ENCODE results near the gene MCM3AP.

MCM3AP gene

DNA sequence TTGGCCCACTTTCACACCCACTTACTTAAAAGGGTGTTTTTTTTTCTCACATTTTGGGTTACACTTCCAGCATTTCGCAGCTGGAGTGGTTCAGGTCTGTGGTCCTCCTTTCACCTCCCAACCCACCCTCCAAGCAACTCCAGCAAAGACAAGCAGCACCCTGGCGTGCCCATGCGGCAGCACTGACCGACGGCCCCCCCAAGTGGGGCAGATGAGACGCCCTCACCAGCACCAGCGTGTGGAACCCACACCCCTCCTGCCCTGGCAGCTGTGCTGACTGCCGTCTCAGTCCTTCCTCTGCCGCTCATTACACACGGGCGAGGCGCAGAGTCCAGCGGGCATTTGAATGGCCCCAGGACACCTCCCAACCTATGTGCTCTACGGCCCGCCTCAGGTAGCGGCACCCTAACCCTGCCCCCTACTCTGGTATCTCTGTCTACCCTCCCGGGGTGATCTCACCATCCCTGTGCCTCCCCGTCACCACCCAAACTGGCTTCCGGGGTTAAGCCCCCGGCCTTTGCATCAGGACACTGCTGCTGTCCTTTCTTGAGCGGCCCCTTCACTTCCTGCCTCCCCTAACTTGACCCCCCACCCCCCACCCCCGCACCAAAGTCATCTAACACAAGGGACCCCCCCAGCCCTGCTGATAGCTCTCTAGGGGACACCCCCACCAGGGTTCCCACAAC is 67.8 kb downstream of the MCM3AP start:
- no peak for DNase-seq (ENCODE audit: low spot score)

DNA sequence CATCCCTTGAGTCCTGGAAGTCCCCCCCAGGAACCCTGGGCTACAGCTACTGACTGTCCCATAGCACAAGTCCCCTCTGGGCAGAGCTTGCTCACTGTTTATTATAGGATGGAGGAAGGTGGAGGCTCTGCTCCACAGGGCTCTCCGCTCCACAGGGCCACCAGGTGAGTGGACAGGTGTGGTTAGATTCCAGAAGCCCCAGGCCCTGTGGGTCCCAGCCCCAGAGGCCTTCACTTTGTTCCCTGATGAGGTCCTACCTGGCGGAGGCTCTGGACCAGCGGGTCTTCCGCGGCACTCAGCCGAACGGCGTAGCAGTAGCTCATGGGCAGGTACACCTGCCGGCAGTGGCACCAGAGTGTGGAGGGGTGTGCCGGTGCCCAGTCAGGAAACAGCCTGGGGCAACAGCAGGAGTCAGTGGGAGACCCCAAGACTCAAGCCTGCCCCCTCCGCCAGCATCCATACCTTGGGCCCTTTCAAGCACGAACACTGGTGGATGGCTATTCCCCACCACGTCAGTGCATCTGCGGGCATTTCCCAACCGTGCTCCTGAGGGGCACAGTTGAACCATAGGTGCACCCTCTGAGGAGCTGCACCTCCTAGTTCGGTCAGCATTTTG is 69.2 kb downstream of the MCM3AP start:
- DNase-seq (ENCODE audit: low spot score) = no peak

DNA sequence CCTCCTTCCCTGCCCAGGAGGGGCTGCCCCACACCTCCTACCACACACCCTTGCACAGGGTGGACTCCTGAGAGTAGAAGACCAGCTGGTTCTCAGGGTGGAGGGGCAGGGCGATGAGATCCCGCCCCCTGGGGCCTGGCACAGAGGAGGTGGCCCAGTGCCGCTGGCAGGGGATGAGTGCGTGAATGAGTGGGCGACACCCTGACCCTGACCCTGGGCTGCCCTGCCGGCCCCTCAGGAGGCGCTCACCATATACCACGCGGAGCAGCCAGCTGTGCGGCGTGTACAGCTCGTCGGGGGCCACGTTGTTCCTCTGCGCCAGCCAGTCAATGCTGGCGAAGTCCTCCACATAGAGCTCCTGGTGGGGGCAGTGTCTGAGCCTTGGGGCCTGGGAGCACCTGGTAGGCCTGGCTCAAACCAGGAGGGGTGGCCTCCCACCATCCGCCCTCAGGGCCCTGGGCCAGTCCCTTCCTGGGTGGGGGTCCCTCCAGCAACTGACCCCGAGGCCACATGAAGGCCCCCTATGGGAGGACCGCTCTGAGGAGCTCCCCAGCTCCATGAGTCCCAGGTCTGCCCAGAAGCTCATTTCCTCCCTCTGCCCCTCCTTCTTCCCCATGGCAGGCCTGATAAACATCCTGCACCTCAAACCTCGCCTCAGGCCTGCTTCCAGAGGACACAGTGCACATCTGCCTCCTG is 69.8 kb downstream of the MCM3AP start:
- DNase-seq (ENCODE audit: low spot score) = no peak

DNA sequence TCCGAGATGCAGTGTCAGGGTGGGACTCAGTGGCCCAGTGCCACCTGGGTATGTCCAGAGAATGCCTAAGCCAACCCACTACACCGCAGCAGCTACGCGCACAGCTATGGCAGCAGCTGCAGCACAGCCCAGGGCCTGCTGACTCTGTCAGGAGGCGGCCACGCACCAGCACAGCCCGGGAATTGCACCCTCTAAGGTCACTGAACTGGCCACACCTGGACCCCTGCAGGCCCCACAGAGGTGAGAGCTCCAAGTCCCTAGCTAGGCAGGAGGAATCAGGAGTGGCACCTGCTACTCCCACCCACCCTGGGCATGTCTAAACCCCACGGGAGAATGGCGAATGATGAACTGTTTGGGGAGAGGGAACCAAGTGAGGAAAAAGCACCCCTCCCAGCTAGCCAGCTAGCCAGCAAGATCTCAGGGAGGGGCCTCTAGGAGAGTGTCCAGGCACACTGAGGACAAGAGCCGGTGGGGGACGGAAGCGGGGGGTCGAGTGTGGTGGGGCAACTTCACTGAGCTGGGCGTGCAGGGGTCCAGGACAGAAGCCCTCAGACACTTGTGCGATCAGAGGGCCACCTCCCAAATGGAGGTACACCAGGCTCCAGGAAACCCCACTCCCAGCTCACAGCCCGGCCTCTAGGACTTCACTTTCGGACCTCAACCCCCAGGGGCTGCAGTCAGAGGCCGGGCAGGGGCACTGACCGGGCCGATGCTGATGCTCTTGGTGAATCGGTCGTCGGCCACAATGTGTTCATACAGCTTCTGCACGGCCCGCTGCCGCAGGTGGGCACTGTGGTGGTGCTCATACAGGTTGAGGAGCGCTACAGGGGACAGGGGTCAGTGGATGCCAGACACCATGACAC is 70.7 kb downstream of the MCM3AP start:
- no peak for DNase-seq (ENCODE audit: low spot score)

DNA sequence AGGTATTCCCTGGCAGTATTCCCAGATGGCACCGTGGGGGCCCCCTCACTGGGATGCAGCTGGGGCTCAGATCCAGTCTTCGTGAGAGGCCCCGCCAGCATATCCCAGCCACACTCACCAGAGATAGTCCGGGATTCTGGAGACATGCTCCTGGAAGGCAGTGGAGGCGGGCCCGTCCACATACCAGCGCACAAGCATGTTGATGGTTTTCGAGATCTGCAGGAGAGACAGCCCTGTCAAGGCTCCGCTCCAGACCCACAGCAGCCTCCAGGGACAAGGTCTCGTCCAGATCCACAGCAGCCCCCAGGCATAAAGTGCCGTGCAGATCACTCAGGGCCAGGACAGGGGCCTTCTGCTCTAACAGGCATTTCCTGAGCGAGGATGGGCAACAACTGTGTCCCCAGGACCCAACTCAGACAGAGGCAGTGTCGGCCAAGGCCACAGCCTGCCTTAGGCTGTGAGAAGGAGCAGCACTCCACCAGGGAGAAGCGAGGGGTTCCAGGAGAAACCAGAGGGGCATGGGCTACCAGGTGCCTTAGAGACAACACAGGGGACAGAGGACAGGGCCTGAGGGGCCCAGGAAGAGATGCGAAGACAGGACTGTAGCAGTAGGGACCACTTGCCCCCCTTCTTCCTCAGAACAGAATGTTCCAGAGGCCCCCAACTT is 71.7 kb downstream of the MCM3AP start:
- no peak for DNase-seq (ENCODE audit: low spot score)

DNA sequence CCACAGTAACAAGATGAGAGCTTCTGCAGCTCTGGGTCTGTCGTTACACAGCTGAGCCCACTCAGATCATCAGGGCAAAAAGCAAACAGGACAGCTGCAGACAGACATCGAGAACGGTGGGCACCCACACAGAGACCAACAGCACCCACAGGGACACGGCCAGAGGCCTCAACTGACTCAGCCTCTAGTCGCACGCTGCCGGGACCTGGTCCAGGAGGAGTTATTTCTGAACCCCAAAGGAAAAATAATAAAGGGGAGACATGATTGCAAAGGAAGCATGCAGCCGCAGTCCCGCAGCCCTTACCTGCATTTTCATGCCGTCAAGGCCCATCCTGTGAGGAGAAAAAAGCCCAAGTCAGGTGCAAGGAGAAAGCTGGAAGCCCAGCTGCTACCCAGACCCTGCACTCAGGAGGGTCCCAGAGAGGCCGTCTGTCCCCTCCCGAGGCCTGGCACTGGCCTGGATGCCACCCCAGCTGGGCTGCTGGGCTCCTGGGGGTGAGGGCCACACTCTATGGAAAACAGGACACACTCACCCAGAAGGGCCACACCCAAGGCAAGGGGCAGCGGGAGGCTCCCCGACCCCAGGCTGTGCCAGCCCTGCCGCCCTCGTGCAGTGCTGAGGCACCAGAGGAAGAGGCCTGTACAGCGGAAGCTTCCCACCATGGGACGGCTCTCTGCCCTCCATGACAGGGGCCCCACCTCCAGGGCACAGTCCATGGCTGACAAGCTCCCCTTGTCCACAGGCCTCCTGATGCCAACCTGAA is 72.5 kb downstream of the MCM3AP start:
- DNase-seq (ENCODE audit: low spot score) = no peak

DNA sequence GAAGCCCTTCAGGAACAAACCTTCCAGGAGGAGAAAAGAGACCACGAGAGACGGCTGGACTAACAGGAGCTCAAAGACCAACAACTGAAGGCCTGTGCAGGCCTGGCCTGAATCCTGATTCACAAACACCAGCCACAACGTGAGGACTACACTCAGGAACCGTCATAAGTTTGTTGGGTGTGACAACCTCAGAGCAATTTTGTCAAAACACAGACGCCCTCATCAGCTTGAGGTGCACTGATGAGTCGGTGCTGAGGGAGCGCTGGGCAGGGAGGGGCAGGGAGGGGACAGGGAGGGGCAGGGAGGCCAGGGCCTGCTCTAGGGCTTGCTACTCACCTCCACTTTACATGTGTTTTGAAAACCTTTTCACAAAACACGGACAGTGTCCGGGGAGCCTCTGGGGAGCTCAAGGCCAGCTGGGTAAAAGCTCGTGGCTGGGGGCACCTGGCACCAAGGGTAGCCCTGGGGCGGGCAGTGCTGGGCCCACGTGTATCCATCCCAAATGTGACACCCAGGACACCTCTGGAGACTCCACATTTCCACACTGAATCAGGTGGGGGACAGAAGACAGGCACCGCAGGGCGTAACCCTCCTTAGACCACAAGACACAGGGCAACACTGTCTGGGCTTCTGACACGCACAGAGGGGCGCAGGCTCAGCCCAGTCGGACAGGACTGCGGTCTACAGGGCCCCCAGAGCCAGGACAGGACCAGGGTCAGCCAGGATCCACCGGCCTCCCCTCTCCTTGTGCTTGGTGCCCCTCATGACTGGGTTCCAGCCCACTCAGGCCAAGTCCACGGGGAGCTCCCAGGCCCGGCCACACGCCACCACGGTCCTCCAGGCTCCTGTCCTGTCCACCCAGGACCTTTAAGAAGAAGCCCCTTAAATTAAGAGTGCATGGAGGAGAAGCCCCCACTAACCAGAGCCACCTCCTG is 73.4 kb downstream of the MCM3AP start:
- DNase-seq (ENCODE audit: low spot score) = no peak

DNA sequence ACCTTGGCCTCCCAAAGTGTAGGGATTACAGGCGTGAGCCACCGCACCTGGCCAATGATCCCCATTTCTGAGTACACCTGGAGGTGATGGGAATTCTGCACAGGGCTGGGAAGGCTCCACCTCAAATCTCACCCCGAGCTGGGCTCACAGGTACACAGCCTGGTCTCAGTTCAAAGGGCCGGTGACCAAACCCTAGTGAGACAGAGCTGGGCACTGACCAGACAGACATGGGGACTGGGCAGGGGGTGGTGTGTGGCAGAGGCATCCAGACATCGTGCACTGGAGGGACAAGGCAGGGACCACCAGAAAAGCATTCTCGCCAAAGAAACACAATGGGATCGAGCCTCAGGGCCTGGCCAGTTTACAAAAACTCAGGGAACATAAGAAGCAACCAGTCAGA is 74.0 kb downstream of the MCM3AP start:
- no peak for DNase-seq (ENCODE audit: low spot score)

DNA sequence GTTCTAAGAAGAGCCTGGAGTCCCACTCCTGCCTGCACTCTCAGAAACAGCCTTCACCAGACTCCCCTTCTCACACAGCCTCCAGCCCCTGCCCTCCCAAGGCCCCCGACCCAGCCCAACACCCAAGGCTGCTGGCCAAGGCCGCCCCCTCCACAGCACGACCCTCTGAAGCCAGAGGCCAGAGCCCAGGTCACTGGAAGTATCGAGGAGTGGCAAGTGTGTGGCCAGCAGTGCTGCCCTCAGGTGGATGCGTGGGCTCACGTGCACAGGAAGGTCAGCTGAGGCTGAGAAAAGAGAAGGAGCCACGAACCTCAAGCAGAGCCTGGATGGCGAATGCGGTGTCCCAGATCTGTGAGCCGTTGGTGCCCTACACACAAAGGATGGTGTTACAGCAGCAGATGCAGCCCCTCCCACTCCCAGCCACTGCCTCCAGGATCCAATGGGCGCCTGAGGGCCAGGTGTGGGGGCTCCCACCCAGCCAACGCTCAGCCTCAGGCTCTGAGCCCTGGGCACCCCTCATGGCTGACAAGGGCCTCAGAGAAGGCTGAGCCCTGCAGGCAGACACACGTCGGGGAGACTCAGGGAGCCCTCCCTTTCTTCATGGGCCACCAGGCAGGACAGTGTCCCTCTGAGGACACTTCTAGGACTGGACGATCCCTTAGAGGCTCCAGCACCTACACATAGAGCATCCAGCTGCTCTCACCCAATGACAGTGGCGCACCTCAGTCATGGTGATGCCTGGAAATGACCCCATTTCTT is 74.9 kb downstream of the MCM3AP start:
- no peak for DNase-seq (ENCODE audit: low spot score)

DNA sequence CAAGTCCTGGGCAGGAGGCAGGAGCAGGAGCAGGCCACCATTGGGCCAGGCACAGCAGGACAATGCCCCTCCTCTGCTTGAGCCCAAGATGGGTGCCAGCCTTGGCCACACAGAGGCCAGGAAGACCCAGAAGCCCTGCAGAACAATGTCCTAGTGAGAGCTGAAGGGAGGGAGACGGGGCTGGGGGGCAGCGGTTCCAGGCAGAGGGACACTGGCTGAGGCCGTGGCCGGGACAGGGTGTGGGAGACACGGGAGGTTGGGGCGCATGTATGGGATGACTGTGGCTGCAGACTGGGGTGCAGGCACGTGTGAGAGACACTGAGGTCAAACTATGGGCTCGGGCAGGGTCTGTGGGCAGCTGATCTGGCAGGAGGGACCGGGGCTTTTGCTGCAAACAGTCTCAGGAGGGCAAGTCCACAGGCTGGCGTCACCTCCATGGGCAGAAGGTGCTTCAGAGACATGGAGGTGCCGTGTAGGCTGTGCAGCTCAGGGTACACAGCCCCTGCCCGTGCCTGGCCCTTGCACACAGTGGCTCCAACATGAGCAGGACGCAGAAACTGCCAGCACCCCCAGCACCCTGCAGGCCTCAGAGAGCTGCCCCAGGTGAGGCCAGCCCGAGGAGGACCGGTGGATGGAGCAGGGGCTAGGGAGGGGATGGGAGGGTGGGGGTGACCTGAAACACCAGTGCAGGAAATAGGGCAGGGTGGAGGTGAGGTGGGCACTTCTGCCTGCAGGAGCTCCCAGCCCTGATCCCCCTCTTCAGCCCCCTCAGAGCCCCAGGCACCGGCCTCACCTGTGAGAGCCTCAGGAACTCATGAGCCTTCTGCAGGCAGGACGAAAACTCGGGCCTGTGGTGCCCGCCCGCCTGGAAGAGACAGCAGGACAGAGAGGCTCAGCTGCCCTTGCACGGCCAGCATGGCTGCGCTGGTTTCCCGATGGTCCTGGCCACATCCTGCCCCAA is 76.4 kb downstream of the MCM3AP start:
- no peak for DNase-seq (ENCODE audit: low spot score)

DNA sequence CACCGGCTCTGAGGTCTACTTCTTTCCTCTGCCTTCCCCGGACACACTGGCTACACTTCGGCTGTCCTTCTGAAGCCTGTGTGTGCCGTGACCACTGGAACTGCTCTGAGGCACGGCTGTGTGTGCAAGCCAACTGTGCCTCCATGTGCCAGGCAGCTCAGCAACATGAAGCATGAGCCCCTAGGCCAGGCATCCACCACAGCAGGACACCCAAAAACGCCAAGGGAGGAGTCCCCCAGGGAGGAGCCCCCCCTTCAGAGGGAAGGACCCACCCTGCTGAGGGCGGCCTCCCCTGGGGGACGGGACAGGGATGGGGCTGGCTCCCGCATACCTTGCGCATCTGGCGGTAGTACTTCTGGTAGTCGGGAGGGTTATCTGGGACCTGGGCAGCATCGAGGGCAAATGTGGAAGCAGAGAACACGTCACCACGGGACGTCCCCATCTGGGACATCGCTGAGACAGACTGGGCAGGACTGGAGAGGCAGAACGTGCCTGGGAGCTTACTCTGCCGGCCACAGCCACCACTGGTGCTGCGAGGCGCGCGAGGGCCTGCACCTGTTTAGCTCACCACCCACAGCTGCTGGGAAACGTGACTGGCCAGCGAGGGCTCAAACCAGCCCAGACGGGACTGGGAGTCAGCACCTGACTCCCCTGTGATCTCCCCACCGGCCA is 77.4 kb downstream of the MCM3AP start:
- DNase-seq (ENCODE audit: low spot score) = no peak

DNA sequence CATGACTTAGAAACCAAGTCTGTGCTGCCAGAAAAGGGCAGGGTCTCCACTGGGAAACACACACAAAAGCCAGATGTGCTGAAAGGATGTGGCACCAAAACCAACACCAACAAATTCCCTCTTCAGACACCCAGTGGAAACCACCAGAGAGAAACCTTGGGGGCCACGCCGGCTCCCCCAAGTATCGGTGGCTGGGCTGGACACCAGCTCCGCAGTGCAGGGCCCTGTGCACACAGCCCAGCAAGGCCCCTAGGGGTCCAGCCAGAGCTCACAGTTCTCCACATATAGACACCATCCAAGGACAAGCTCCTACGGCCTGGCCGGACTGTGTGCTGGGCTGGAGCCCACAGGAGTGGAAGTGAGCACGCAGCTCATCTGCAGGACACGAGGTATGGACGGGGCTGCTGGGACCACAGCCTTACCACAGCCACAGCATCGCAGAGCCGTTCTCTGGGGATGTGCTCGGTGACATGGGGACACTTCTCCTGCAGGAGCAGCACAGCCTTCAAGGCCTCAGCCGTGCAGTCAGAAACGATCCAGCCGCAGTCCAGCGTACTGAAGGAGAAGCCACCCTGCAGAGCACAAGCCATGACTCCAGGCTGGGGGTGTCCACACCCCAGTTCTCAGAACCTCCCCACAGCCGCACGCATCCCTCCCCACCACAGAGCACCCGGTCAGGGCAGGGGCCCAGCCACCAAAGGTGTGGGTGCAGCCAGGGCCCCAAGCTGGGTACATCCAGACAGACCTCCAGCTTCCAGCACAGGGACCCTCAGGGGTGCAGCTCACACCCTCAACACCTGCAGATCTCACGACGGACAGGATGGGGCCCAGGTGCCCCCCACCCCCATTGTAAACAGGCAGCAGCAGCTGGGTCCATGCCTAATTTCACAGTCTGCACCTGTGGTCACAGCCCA is 78.1 kb downstream of the MCM3AP start:
- DNase-seq (ENCODE audit: low spot score) = no peak

DNA sequence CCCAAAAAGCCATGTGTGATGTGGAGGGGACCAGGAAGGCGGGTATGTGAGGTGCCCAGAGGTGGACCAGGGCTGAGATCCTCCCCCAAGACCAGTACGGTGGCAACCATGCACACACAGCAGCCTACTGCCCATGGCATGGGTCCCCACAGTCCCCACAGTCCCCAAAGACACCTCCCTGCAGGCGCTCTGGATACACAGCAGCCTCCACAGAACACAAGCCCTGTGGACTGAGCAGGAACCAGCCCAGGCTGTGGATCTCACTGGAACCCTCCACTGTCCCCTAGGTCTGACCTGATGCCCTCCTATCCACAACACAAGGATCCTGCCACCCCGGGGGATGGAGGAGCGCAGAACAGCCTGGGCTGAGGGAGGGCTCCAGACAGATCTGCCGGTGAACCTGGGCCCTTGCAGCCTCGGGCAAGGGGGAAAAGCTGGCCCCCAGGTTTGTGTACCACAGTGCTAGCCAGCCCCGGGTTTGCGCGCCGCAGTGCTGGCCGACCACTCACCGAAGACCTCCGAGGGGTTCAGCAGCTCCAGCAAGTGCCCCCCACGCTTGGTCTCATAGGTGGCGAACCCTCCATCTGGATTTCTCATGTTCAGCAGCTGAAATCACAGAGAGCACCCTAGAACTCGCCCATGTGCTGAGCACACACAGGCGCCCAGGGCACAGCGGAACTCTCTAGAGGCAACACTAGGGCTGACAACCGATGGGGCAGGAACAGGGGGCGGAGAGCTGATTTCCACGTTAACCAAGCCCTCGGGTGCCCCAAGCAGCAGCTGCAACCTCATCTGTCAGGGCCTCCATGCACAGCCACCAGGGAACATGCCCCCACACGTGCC is 79.0 kb downstream of the MCM3AP start:
- DNase-seq (ENCODE audit: low spot score) = no peak

DNA sequence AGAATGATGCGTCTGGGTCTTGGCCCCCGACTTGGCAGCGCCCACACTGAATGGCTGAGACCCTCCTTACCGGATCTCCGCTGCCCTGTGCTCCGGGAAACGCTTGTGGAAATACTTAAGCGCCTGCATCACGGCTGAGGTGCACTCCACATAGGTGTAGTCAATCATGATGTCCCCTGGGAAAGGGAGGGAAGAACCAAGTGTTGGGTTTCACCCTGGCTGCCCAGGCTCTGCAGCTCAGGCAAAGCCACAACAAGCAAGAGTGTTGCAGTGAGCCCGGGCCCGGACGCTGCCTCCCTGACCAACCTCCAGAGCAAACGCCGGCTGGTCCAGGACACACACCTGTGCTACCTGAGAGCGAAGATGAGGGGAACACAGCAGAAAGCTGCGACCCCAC is 79.6 kb downstream of the MCM3AP start:
- no peak for DNase-seq (ENCODE audit: low spot score)

DNA sequence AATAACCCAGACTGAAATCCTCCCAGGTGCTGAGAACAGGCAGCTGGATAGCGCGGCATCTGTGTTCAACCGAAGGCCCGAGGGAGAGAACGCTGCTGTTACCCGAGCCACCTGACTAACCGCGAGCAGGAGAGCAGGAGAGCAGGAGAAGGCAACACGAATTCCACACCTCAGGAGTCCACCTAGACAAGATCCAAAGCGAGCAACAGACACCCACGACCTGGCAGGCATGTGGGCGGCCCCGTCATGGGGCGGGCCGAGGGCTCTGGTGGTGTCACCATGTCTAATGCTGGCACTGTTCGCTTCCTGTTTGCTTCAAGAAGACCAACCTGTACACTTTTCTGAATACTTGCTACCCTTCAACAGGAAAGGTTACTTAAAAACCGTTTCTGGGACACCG is 80.2 kb downstream of the MCM3AP start:
- DNase-seq (ENCODE audit: low spot score) = no peak

DNA sequence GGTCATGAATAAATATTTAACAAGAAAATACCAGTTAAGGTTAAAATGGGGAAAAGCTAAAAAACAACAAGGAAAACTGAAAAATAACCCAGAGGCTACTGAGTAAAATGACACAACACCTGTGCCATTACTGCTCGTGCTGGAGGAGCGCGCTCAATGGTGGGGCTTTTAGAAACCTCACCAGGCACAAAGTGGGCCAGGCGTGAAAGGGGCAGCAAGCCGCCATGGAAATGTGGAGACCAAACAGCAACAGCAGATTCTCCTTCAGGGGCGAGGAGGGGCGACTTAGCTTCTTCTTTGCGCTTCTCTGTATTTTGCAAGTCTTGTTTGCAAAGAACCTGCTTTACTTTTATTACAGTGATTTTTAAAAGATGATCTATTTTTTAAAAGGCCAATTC is 82.2 kb downstream of the MCM3AP start:
- no peak for DNase-seq (ENCODE audit: low spot score)
